Measurements from ENCODE around the gene MALSU1. TPM values are rescaled to one million over a fixed set of nuclear protein-coding genes. Genes with fewer than 3 reads are reported as not detected.

MALSU1 gene
- total and polyA plus RNA-seq, 2 of the 13 experiments (the other 11 are each of a cell fraction or from before 2014, with no cell fraction given): 72.0 to 141 TPM

GRCh38 chr7:23336799-23337283, 37.7 kb downstream of the MALSU1 start (continued):
- no peak for TF ChIP-seq CREB3 (CRISPR knock-in tag; IDR thresholded peaks at IDR 0.05)
- peak; percentile 67 for TF ChIP-seq NR2F6 (IDR thresholded peaks at IDR 0.05)
- TF ChIP-seq NR2F6 (CRISPR knock-in tag; IDR thresholded peaks at IDR 0.05): peak; percentile 47; the same call in 1 of the 2 replicates
- TF ChIP-seq ZNF557 (CRISPR knock-in tag; IDR thresholded peaks at IDR 0.05): no peak
- no peak for TF ChIP-seq MXD1 (CRISPR knock-in tag; IDR thresholded peaks at IDR 0.05)
- no peak for TF ChIP-seq ZNF274 (CRISPR knock-in tag; IDR thresholded peaks at IDR 0.05)
- no peak for TF ChIP-seq NFKBIZ (CRISPR knock-in tag; IDR thresholded peaks at IDR 0.05)
- TF ChIP-seq KDM1A (CRISPR knock-in tag; IDR thresholded peaks at IDR 0.05): peak; percentile 46; the same call in 1 of the 2 replicates
- TF ChIP-seq E2F2 (CRISPR knock-in tag; IDR thresholded peaks at IDR 0.05; ENCODE audit: borderline replicate concordance): no peak
- no peak for TF ChIP-seq MED13 (CRISPR knock-in tag; IDR thresholded peaks at IDR 0.05)
- no peak for TF ChIP-seq ZSCAN22 (CRISPR knock-in tag; IDR thresholded peaks at IDR 0.05)
- no peak for TF ChIP-seq SPEN (CRISPR knock-in tag; IDR thresholded peaks at IDR 0.05; ENCODE audit: low read depth)
- no peak for TF ChIP-seq MAZ (IDR thresholded peaks at IDR 0.05; ENCODE audit: borderline replicate concordance, low read depth, low read length)
- TF ChIP-seq MAZ (CRISPR knock-in tag; IDR thresholded peaks at IDR 0.05; ENCODE audit: low read depth): no peak
- TF ChIP-seq ZMAT5 (CRISPR knock-in tag; IDR thresholded peaks at IDR 0.05; ENCODE audit: borderline replicate concordance, low read depth): no peak
- no peak for TF ChIP-seq RFXANK (CRISPR knock-in tag; IDR thresholded peaks at IDR 0.05)
- no peak for TF ChIP-seq ZNF580 (CRISPR knock-in tag; IDR thresholded peaks at IDR 0.05; ENCODE audit: borderline replicate concordance, low read depth)
- TF ChIP-seq ZBTB1 (CRISPR knock-in tag; IDR thresholded peaks at IDR 0.05; ENCODE audit: borderline replicate concordance): no peak
- TF ChIP-seq DMAP1 (CRISPR knock-in tag; IDR thresholded peaks at IDR 0.05): no peak
- no peak for TF ChIP-seq ARNTL (CRISPR knock-in tag; IDR thresholded peaks at IDR 0.05)
- no peak for TF ChIP-seq SMAD1 (CRISPR knock-in tag; IDR thresholded peaks at IDR 0.05; ENCODE audit: borderline replicate concordance, low read depth)
- no peak for TF ChIP-seq ZNF589 (CRISPR knock-in tag; conservative IDR thresholded peaks at IDR 0.05)
- no peak for TF ChIP-seq TOE1 (CRISPR knock-in tag; IDR thresholded peaks at IDR 0.05)
- TF ChIP-seq ZNF496 (CRISPR knock-in tag; IDR thresholded peaks at IDR 0.05; ENCODE audit: insufficient replicate concordance): no peak
- peak; percentile 91 for TF ChIP-seq CEBPG (CRISPR knock-in tag; IDR thresholded peaks at IDR 0.05)
- no peak for TF ChIP-seq DPF2 (CRISPR knock-in tag; IDR thresholded peaks at IDR 0.05; ENCODE audit: borderline replicate concordance, low read depth)
- no peak for TF ChIP-seq NR2F2 (IDR thresholded peaks at IDR 0.05; ENCODE audit: borderline replicate concordance, low read depth)
- TF ChIP-seq MYPOP (CRISPR knock-in tag; IDR thresholded peaks at IDR 0.05): no peak
- peak in 1 of 2 experiments; percentile 85; a peak in 2 of 4 replicates for TF ChIP-seq EP300 (IDR thresholded peaks at IDR 0.05; ENCODE audit: low read depth in 2 of 2, low read length in 2 of 2)
- TF ChIP-seq EP300 (CRISPR knock-in tag; IDR thresholded peaks at IDR 0.05; ENCODE audit: borderline replicate concordance): peak; percentile 24; the same call in 1 of the 2 replicates
- TF ChIP-seq ESRRA (CRISPR knock-in tag; IDR thresholded peaks at IDR 0.05; ENCODE audit: low read depth): no peak
